HepG2 (cell line): Measurements from ENCODE around the gene WBP1. TPM values are rescaled to one million over a fixed set of nuclear protein-coding genes. Genes with fewer than 3 reads are reported as not detected.

Source experiments
- EZH2 ChIP-seq: conservative IDR thresholded peaks from 2 replicates; pipeline ENCODE4 v1.6.1; 2012; ENCODE audit warnings: mild to moderate bottlenecking, low read depth, low read length, moderate library complexity
- HES4 ChIP-seq: sonication (generic); formaldehyde crosslinking; IDR thresholded peaks from 2 replicates; pipeline ENCODE4 v1.9.0; 2021; ENCODE audit warnings: mild to moderate bottlenecking, missing genetic modification reagents, borderline replicate concordance
- HNF4A ChIP-seq: sonication (generic); formaldehyde crosslinking; IDR thresholded peaks from 2 replicates; pipeline ENCODE4 v1.4.0; 2020; ENCODE audit warnings: missing genetic modification reagents
- HNRNPLL ChIP-seq: fragments of 200-400 bp; formaldehyde crosslinking; IDR thresholded peaks from 2 replicates; pipeline ENCODE4 v1.6.1; 2017; ENCODE audit warnings: mild to moderate bottlenecking, low read depth, low read length; ENCODE audit not compliant: poor library complexity, severe bottlenecking
- IRF1 ChIP-seq: sonication (generic); formaldehyde crosslinking; IDR thresholded peaks from 2 replicates; pipeline ENCODE4 v1.4.0; 2020; ENCODE audit warnings: low read depth, mild to moderate bottlenecking, missing genetic modification reagents
- KDM5B ChIP-seq: sonication (generic); formaldehyde crosslinking; IDR thresholded peaks from 2 replicates; pipeline ENCODE4 v1.4.0; 2020; ENCODE audit warnings: missing genetic modification reagents, mild to moderate bottlenecking, borderline replicate concordance
- KLF16 ChIP-seq, 2 experiments: sonication (generic) in 1 of 2; formaldehyde crosslinking in 1 of 2; IDR thresholded peaks; 2 replicates each; pipeline versions ENCODE4 v1.6.1 to v1.8.0; 2016 to 2023; ENCODE audit warnings: missing genetic modification reagents in 2 of 2, missing compliant biosample characterization in 1 of 2
- MAX ChIP-seq: IDR thresholded peaks from 2 replicates; pipeline ENCODE4 v1.6.1; 2012; ENCODE audit warnings: inconsistent platforms
- MEF2D ChIP-seq: sonication (generic); formaldehyde crosslinking; IDR thresholded peaks from 2 replicates; pipeline ENCODE4 v1.5.1; 2020; ENCODE audit warnings: mild to moderate bottlenecking, missing genetic modification reagents
- NBN ChIP-seq: fragments of 450-650 bp; conservative IDR thresholded peaks from 2 replicates; pipeline ENCODE4 v1.6.1; 2017
- NCOA1 ChIP-seq: sonication (generic); formaldehyde crosslinking; IDR thresholded peaks from 2 replicates; pipeline ENCODE4 v1.9.0; 2021; ENCODE audit warnings: missing genetic modification reagents
- PAXIP1 ChIP-seq: sonication (generic); formaldehyde crosslinking; conservative IDR thresholded peaks from 2 replicates; pipeline ENCODE4 v1.4.0; 2020; ENCODE audit warnings: mild to moderate bottlenecking, missing genetic modification reagents, moderate library complexity
- TFE3 ChIP-seq: IDR thresholded peaks from 2 replicates; pipeline ENCODE4 v1.6.1; 2016
- TGIF2 ChIP-seq: IDR thresholded peaks from 2 replicates; pipeline ENCODE4 v1.6.1; 2016; ENCODE audit warnings: control low read depth, missing compliant biosample characterization
- ZBTB26 ChIP-seq: IDR thresholded peaks from 2 replicates; pipeline ENCODE4 v1.6.1; 2016; ENCODE audit warnings: missing compliant biosample characterization, missing genetic modification reagents, borderline replicate concordance
- ZNF225 ChIP-seq: sonication (generic); formaldehyde crosslinking; IDR thresholded peaks from 2 replicates; pipeline ENCODE4 v1.4.0; 2020; ENCODE audit warnings: mild to moderate bottlenecking, missing genetic modification reagents
- ZNF276 ChIP-seq: sonication (generic); formaldehyde crosslinking; IDR thresholded peaks from 2 replicates; pipeline ENCODE4 v1.4.0; 2020; ENCODE audit warnings: mild to moderate bottlenecking, low read depth, missing genetic modification reagents
- ZNF619 ChIP-seq: sonication (generic); formaldehyde crosslinking; IDR thresholded peaks from 2 replicates; pipeline ENCODE4 v1.4.0; 2020; ENCODE audit warnings: mild to moderate bottlenecking, missing genetic modification reagents
- ZNF83 ChIP-seq: sonication (generic); formaldehyde crosslinking; IDR thresholded peaks from 2 replicates; pipeline ENCODE4 v1.4.0; 2020; ENCODE audit warnings: missing genetic modification reagents, mild to moderate bottlenecking, borderline replicate concordance
- polyA plus RNA-seq, 8 experiments: library from polyadenylated mRNA; depleted of rRNA in 3 of 8; stranded (reverse) in 7 of 8; unstranded in 1 of 8; fragments of >200 nt; fragmentation: Illumina TruSeq in 4 of 8; extraction: Trizol in 4 of 8; gene quantifications; 2 replicates each; pipeline versions ENCODE4 v1.2.1 to v1.2.3, GENCODE V29; 2011 to 2016; ENCODE audit warnings: low read depth in 4 of 8, missing spikeins in 1 of 8, mixed read lengths in 1 of 8; ENCODE audit not compliant: insufficient read depth in 1 of 8
- total RNA-seq, 5 experiments: library from RNA; depleted of rRNA; stranded (reverse); fragments of >200 nt; fragmentation: Illumina TruSeq; extraction: Trizol; gene quantifications; 2 replicates each; pipeline ENCODE4 v1.2.3, GENCODE V29; 2016; ENCODE audit warnings: low read depth in 1 of 5

The WBP1 gene
- total and polyA plus RNA-seq, 2 of the 13 experiments (the other 11 are each of a cell fraction or from before 2014, with no cell fraction given), result 38.8 to 85.7 TPM

GRCh38 chr2:74481961-74482800, 23.9 kb downstream of the WBP1 start (continued):
- TF ChIP-seq ZBTB26 (peak; percentile 36; the same call in 1 of the 2 replicates), ZNF619 (CRISPR knock-in tag) (no peak), TFE3 (CRISPR knock-in tag) (0 out of 2 replicates have a peak, but pooled peaks have one; percentile 3), HNF4A (CRISPR knock-in tag) (peak; percentile 66), EZH2 (no peak), TGIF2 (CRISPR knock-in tag) (0 out of 2 replicates have a peak, but pooled peaks have one; percentile 19), HES4 (CRISPR knock-in tag) (peak; percentile 92), PAXIP1 (CRISPR knock-in tag) (peak; percentile 13), KLF16 (CRISPR knock-in tag; IDR thresholded peaks at IDR 0.05) (no peak), MEF2D (CRISPR knock-in tag) (peak; percentile 38; the same call in 1 of the 2 replicates), ZNF225 (CRISPR knock-in tag) (peak; percentile 87; the same call in 1 of the 2 replicates), NCOA1 (CRISPR knock-in tag) (no peak), ZNF276 (CRISPR knock-in tag) (peak; percentile 68; the same call in 1 of the 2 replicates), IRF1 (CRISPR knock-in tag) (no peak), MAX (peak; percentile 85), ZNF83 (CRISPR knock-in tag) (no peak), NBN (no peak), KDM5B (CRISPR knock-in tag) (no peak; the same call in 1 of the 2 replicates), HNRNPLL (peak; percentile 81)
